ENCODE data around the gene KRTAP5-9.

GRCh38 chr11:71538666-71538990 lies 9.6 kb upstream of the KRTAP5-9 start:
- TF ChIP-seq MAFK (IDR thresholded peaks at IDR 0.05; ENCODE audit: partially characterized antibody) (no peak), EP300 (IDR thresholded peaks at IDR 0.05) (no peak), MAX (IDR thresholded peaks at IDR 0.05) (no peak), MAZ (IDR thresholded peaks at IDR 0.05; ENCODE audit: borderline replicate concordance, low read depth, low read length) (no peak), KDM5A (IDR thresholded peaks at IDR 0.05) (no peak), CHD2 (IDR thresholded peaks at IDR 0.05; ENCODE audit: low read length, partially characterized antibody) (no peak), RNF2 (IDR thresholded peaks at IDR 0.05; ENCODE audit: borderline replicate concordance, low read depth) (no peak), POLR2A (IDR thresholded peaks at IDR 0.05; ENCODE audit: low read length) (no peak)
- TF ChIP-seq, protein P1, sequence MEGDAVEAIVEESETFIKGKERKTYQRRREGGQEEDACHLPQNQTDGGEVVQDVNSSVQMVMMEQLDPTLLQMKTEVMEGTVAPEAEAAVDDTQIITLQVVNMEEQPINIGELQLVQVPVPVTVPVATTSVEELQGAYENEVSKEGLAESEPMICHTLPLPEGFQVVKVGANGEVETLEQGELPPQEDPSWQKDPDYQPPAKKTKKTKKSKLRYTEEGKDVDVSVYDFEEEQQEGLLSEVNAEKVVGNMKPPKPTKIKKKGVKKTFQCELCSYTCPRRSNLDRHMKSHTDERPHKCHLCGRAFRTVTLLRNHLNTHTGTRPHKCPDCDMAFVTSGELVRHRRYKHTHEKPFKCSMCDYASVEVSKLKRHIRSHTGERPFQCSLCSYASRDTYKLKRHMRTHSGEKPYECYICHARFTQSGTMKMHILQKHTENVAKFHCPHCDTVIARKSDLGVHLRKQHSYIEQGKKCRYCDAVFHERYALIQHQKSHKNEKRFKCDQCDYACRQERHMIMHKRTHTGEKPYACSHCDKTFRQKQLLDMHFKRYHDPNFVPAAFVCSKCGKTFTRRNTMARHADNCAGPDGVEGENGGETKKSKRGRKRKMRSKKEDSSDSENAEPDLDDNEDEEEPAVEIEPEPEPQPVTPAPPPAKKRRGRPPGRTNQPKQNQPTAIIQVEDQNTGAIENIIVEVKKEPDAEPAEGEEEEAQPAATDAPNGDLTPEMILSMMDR (IDR thresholded peaks at IDR 0.05) = no peak
- TF ChIP-seq, protein P2, sequence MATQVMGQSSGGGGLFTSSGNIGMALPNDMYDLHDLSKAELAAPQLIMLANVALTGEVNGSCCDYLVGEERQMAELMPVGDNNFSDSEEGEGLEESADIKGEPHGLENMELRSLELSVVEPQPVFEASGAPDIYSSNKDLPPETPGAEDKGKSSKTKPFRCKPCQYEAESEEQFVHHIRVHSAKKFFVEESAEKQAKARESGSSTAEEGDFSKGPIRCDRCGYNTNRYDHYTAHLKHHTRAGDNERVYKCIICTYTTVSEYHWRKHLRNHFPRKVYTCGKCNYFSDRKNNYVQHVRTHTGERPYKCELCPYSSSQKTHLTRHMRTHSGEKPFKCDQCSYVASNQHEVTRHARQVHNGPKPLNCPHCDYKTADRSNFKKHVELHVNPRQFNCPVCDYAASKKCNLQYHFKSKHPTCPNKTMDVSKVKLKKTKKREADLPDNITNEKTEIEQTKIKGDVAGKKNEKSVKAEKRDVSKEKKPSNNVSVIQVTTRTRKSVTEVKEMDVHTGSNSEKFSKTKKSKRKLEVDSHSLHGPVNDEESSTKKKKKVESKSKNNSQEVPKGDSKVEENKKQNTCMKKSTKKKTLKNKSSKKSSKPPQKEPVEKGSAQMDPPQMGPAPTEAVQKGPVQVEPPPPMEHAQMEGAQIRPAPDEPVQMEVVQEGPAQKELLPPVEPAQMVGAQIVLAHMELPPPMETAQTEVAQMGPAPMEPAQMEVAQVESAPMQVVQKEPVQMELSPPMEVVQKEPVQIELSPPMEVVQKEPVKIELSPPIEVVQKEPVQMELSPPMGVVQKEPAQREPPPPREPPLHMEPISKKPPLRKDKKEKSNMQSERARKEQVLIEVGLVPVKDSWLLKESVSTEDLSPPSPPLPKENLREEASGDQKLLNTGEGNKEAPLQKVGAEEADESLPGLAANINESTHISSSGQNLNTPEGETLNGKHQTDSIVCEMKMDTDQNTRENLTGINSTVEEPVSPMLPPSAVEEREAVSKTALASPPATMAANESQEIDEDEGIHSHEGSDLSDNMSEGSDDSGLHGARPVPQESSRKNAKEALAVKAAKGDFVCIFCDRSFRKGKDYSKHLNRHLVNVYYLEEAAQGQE (IDR thresholded peaks at IDR 0.05) = no peak
